Neural cell (in vitro differentiated cells): ENCODE measurements around the gene AP3S2.

Experiments used
- EP300 ChIP-seq: fragments of 450-650 bp; conservative IDR thresholded peaks from 2 replicates; pipeline ENCODE4 v1.6.1; 2014; ENCODE audit warnings: antibody characterized with exemption, mild to moderate bottlenecking, moderate library complexity; ENCODE audit not compliant: poor library complexity, severe bottlenecking
- EZH2 ChIP-seq: fragments of 200-600, 300-800 bp; shearing (Covaris generic), sonication (generic); IDR thresholded peaks from 2 replicates; pipeline ENCODE4 v1.6.1; 2014; ENCODE audit warnings: antibody characterized with exemption, low read length, borderline replicate concordance, mild to moderate bottlenecking; ENCODE audit not compliant: insufficient read depth, poor library complexity, severe bottlenecking
- POLR2AphosphoS5 ChIP-seq: IDR thresholded peaks from 2 replicates; pipeline ENCODE4 v1.6.1; 2012
- RAD21 ChIP-seq: fragments of 450-650 bp; conservative IDR thresholded peaks from 2 replicates; pipeline ENCODE4 v1.6.1; 2014; ENCODE audit warnings: antibody characterized with exemption, mild to moderate bottlenecking, moderate library complexity
- TAF1 ChIP-seq: IDR thresholded peaks from 2 replicates; pipeline ENCODE4 v1.6.1; 2012; ENCODE audit warnings: low read depth
- TF ChIP-seq, protein P1 (sequence below): fragments of 450-650 bp; IDR thresholded peaks from 2 replicates; pipeline ENCODE4 v1.5.1; 2014; ENCODE audit warnings: antibody characterized with exemption, mild to moderate bottlenecking, moderate library complexity; ENCODE audit not compliant: poor library complexity, severe bottlenecking

DNA sequence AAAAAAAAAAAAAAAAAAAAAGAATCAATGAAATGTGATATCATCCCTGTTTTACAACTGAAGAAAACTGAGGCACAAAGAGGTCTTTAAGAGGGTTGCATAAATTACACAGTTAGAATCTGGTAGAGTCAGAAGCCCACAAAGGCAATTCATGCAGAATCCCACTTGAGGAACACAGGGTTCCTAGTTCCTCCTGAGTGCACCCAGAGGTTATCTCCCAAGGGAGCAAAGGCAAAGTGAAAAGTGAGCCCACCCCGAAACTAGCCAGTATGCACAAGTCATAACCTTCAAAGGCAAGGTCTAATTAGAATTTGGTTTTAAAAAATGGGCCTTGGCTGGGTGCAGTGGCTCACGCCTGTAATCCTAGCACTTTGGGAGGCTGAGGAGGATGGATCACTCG is 37.8 kb downstream of the AP3S2 start:
- TF ChIP-seq, protein P1, sequence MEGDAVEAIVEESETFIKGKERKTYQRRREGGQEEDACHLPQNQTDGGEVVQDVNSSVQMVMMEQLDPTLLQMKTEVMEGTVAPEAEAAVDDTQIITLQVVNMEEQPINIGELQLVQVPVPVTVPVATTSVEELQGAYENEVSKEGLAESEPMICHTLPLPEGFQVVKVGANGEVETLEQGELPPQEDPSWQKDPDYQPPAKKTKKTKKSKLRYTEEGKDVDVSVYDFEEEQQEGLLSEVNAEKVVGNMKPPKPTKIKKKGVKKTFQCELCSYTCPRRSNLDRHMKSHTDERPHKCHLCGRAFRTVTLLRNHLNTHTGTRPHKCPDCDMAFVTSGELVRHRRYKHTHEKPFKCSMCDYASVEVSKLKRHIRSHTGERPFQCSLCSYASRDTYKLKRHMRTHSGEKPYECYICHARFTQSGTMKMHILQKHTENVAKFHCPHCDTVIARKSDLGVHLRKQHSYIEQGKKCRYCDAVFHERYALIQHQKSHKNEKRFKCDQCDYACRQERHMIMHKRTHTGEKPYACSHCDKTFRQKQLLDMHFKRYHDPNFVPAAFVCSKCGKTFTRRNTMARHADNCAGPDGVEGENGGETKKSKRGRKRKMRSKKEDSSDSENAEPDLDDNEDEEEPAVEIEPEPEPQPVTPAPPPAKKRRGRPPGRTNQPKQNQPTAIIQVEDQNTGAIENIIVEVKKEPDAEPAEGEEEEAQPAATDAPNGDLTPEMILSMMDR, result no peak
- TF ChIP-seq EP300, result no peak
- TF ChIP-seq POLR2AphosphoS5, result no peak
- no peak for TF ChIP-seq TAF1
- TF ChIP-seq RAD21, result no peak
- no peak for TF ChIP-seq EZH2
